Mesendoderm (in vitro differentiated cells): ENCODE results near the gene DYNLT2B.
"Not testable (repeated sequence)": the region's sequence is repeated elsewhere in the genome, so short reads cannot be mapped to it uniquely, and the experiment has no call there.

Source experiments
- DNase-seq: peaks from one replicate; pipeline ENCODE4 v3.0.0; 2013
- H2AK5ac ChIP-seq: 2 replicates; pipeline ENCODE4 v1.6.1; 2013; ENCODE audit warnings: low read length, inconsistent platforms
- H2BK120ac ChIP-seq: 2 replicates; pipeline ENCODE4 v1.6.1; 2013; ENCODE audit warnings: low read depth, mild to moderate bottlenecking, low read length, moderate library complexity, mixed read lengths
- H2BK15ac ChIP-seq: replicated peaks from 2 replicates; pipeline ENCODE4 v1.6.1; 2013; ENCODE audit warnings: low read depth, mild to moderate bottlenecking, moderate library complexity
- H2BK5ac ChIP-seq: 2 replicates; pipeline ENCODE4 v1.6.1; 2013; ENCODE audit warnings: low read length, inconsistent platforms
- H3K18ac ChIP-seq: 2 replicates; pipeline ENCODE4 v1.6.1; 2013; ENCODE audit warnings: mild to moderate bottlenecking, low read length, mixed read lengths
- H3K23ac ChIP-seq: one replicate; pipeline ENCODE4 v1.6.1; 2013; ENCODE audit warnings: low read length
- H3K27ac ChIP-seq: 2 replicates; pipeline ENCODE4 v1.5.1; 2013; ENCODE audit warnings: low read depth, mild to moderate bottlenecking, inconsistent platforms, low read length, moderate library complexity
- H3K27me3 ChIP-seq: 2 replicates; pipeline ENCODE4 v1.6.1; 2013; ENCODE audit warnings: low read length, control low read depth, mild to moderate bottlenecking, inconsistent platforms; ENCODE audit not compliant: insufficient read depth, poor library complexity
- H3K36me3 ChIP-seq: 2 replicates; pipeline ENCODE4 v1.6.1; 2013; ENCODE audit warnings: low read length, inconsistent platforms; ENCODE audit not compliant: control insufficient read depth, insufficient read depth
- H3K4ac ChIP-seq: one replicate; pipeline ENCODE4 v1.6.1; 2013; ENCODE audit warnings: low read depth, mild to moderate bottlenecking, low read length, moderate library complexity
- H3K4me1 ChIP-seq: 2 replicates; pipeline ENCODE4 v1.6.1; 2013; ENCODE audit warnings: low read depth, low read length, inconsistent platforms; ENCODE audit not compliant: control insufficient read depth
- H3K4me2 ChIP-seq: 2 replicates; pipeline ENCODE4 v1.6.1; 2013; ENCODE audit warnings: low read length
- H3K4me3 ChIP-seq: 2 replicates; pipeline ENCODE4 v1.5.1; 2013; ENCODE audit warnings: mild to moderate bottlenecking, low read length
- H3K56ac ChIP-seq: one replicate; pipeline ENCODE4 v1.6.1; 2013; ENCODE audit warnings: low read length
- H3K79me1 ChIP-seq: 2 replicates; pipeline ENCODE4 v1.6.1; 2013; ENCODE audit warnings: low read length, inconsistent platforms
- H3K79me2 ChIP-seq: 2 replicates; pipeline ENCODE4 v1.6.1; 2013; ENCODE audit warnings: mild to moderate bottlenecking, low read length; ENCODE audit not compliant: control insufficient read depth, insufficient read depth
- H3K9ac ChIP-seq: 2 replicates; pipeline ENCODE4 v1.6.1; 2013; ENCODE audit warnings: low read length, inconsistent platforms
- H4K5ac ChIP-seq: one replicate; pipeline ENCODE4 v1.6.1; 2013; ENCODE audit warnings: low read length
- H4K8ac ChIP-seq: one replicate; pipeline ENCODE4 v1.6.1; 2013; ENCODE audit warnings: low read depth, mild to moderate bottlenecking, control low read depth, low read length, moderate library complexity
- WGBS: extraction: QIAGEN DNeasy Blood & Tissue Kit; methylation state at CpG from one replicate; pipeline ENCODE4 v1.1.7; 2013; ENCODE audit warnings: low lambda C conversion rate, missing lambda C conversion rate; ENCODE audit not compliant: insufficient coverage; ENCODE audit errors: extremely low coverage; 5-methylcytosine and 5-hydroxymethylcytosine counted together

DYNLT2B gene

DNA sequence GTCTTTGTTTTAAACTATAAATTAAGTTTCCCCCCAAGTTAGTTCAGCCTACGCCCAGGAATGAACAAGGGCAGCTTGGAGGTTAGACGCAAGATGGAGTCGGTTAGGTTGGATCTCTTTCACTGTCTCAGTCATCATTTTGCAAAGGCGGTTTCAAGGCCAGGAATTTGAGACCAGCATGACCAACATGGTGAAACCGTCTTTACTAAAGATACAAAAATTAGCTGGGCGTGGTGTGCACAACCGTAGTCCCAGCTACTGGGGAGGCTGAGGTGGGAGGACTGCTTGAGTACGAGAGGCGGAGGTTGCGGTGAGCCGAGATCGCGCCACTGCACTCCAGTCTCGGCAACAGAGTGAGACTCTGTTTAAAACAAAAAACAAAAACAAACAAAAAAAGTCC lies 25.9 kb upstream of the DYNLT2B start:
- WGBS = no CpG with 5 or more reads among the region's 14 CpGs

GRCh38 chr3:196341137-196341536 lies 23.1 kb upstream of the DYNLT2B start:
- H3K18ac ChIP-seq = no peak overlapping the region
- no peaks in the 10 kb centered on the region for H3K79me2 ChIP-seq
- no peak for DNase-seq
- H2AK5ac ChIP-seq = no peak overlapping the region
- WGBS = no CpG with 5 or more reads among the region's 7 CpGs
- no peaks in the 10 kb centered on the region for H3K4me1 ChIP-seq
- H3K56ac ChIP-seq = no peak overlapping the region
- H3K4me2 ChIP-seq = no peak overlapping the region
- H3K4me3 ChIP-seq = no peak overlapping the region
- H2BK5ac ChIP-seq = no peak overlapping the region
- no peak overlapping the region for H4K8ac ChIP-seq
- H2BK15ac ChIP-seq = no peak overlapping the region
- H3K36me3 ChIP-seq = no peaks in the 10 kb centered on the region
- H2BK120ac ChIP-seq = no peak overlapping the region
- no peak overlapping the region for H3K4ac ChIP-seq
- no peak overlapping the region for H4K5ac ChIP-seq
- no peaks in the 10 kb centered on the region for H3K27me3 ChIP-seq
- no peak overlapping the region for H3K9ac ChIP-seq
- no peak overlapping the region for H3K23ac ChIP-seq
- no peaks in the 10 kb centered on the region for H3K79me1 ChIP-seq
- no peak overlapping the region for H3K27ac ChIP-seq

More for the DNA sequence above, 25.9 kb upstream of the DYNLT2B start:
- H4K5ac ChIP-seq, H3K4me1 ChIP-seq, H3K79me1 ChIP-seq, H3K79me2 ChIP-seq, H3K36me3 ChIP-seq, H4K8ac ChIP-seq, DNase-seq, H3K4me3 ChIP-seq, H3K4me2 ChIP-seq, H3K56ac ChIP-seq, H2BK120ac ChIP-seq, H3K23ac ChIP-seq, H3K27me3 ChIP-seq, H2AK5ac ChIP-seq, H2BK5ac ChIP-seq, H3K4ac ChIP-seq, H3K18ac ChIP-seq, H2BK15ac ChIP-seq, H3K27ac ChIP-seq, H3K9ac ChIP-seq: not testable (repeated sequence)

DNA sequence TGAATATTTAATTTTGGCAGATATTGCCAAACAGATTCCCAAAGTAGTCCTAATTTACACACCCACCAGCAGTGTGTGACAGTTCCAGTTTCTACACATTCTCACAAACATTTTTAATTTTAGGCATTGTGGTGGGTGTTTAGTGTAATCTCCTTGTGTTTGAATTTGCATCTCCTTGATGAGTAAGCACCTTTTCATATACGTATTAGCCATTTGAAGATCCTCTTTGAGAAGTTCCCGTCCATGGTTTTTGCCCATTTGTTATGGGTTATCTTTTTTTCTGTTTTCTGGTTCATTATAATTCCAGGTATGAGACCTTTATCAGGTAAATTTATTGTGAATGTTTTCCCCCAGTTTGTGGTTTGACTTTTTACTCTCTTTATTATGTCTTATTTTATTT lies 22.4 kb upstream of the DYNLT2B start:
- H3K56ac ChIP-seq = no peak overlapping the region
- no peaks in the 10 kb centered on the region for H3K27me3 ChIP-seq
- H3K4me1 ChIP-seq = no peaks in the 10 kb centered on the region
- no peak for DNase-seq
- no peak overlapping the region for H3K4me3 ChIP-seq
- no peaks in the 10 kb centered on the region for H3K79me2 ChIP-seq
- WGBS = no CpG with 5 or more reads among the region's 2 CpGs
- no peak overlapping the region for H3K27ac ChIP-seq
- H3K18ac ChIP-seq = no peak overlapping the region
- no peak overlapping the region for H3K4ac ChIP-seq
- H3K79me1 ChIP-seq = no peaks in the 10 kb centered on the region
- H2BK120ac ChIP-seq = no peak overlapping the region
- H2AK5ac ChIP-seq = no peak overlapping the region
- H2BK5ac ChIP-seq = no peak overlapping the region
- H3K23ac ChIP-seq = no peak overlapping the region
- no peak overlapping the region for H4K8ac ChIP-seq
- H3K36me3 ChIP-seq = no peaks in the 10 kb centered on the region
- no peak overlapping the region for H4K5ac ChIP-seq
- no peak overlapping the region for H2BK15ac ChIP-seq
- no peak overlapping the region for H3K9ac ChIP-seq
- H3K4me2 ChIP-seq = no peak overlapping the region

DNA sequence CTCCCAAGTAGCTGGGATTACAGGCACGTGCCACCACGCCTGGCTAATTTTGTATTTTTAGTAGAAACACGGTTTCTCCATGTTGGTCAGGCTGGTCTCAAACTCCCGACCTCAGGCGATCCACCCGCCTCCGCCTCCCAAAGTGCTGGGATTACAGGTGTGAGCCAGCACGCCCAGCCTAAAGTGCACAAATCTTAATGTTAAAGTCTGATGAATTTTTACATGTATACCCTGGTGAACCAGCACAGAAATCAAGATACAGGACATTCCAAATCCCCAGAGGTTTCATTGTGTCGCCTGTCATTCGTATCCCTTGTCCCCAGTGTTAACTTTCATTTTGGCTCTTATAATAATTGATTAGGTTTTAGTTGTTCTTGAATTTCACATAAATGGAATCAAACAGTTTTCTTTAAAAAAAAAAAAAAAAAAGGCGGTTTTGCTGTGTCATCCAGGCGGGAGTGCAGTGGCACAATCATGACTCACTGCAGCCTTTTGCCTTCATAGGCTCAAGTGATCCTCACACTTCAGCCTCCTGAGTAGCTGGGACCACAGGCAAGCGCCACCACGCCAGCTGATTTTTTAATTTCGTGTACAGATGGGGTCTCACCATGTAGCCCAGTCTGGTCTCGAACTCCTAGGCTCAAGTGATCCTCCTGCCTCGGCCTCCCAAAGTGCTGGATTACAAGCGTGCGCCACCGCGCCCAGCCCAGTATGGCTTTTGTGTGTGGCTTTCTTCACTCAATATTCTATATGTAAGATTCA lies 21.6 kb upstream of the DYNLT2B start:
- no peak overlapping the region for H3K18ac ChIP-seq
- no peaks in the 10 kb centered on the region for H3K79me1 ChIP-seq
- no peak overlapping the region for H4K5ac ChIP-seq
- no peak overlapping the region for H3K9ac ChIP-seq
- H2AK5ac ChIP-seq = no peak overlapping the region
- DNase-seq = peak; percentile 53
- H3K56ac ChIP-seq = no peak overlapping the region
- H3K36me3 ChIP-seq = no peaks in the 10 kb centered on the region
- H3K4me2 ChIP-seq = no peak overlapping the region
- no peak overlapping the region for H3K4ac ChIP-seq
- H4K8ac ChIP-seq = no peak overlapping the region
- no peak overlapping the region for H3K27ac ChIP-seq
- H3K4me1 ChIP-seq = no peaks in the 10 kb centered on the region
- WGBS = no CpG with 5 or more reads among the region's 21 CpGs
- H3K79me2 ChIP-seq = no peaks in the 10 kb centered on the region
- H2BK120ac ChIP-seq = no peak overlapping the region
- no peak overlapping the region for H3K23ac ChIP-seq
- no peak overlapping the region for H2BK15ac ChIP-seq
- no peak overlapping the region for H2BK5ac ChIP-seq
- no peak overlapping the region for H3K4me3 ChIP-seq
- H3K27me3 ChIP-seq = no peaks in the 10 kb centered on the region

DNA sequence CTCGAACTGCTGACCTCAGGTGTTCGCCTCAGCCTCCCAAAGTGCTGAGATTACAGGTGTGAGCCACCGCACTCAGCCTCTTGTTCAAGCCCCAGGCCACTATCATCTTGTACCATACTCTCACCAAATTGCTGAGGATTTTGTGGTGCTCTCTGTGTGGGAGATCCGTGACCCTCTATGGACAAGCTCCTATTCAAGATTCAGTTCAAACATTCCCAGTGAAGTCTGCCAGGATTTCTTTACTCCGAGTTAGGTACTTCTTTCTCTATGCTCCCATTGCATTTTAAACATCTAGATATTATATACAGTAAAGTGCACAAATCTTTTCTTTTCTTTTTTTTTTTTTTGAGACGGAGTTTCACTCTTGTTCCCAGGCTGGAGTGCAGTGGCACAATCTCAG lies 21.0 kb upstream of the DYNLT2B start:
- H3K23ac ChIP-seq = no peak overlapping the region
- no peak overlapping the region for H4K8ac ChIP-seq
- H3K18ac ChIP-seq = no peak overlapping the region
- no peak overlapping the region for H2AK5ac ChIP-seq
- no peak overlapping the region for H3K56ac ChIP-seq
- no peak overlapping the region for H3K4ac ChIP-seq
- no peak overlapping the region for H3K27ac ChIP-seq
- H3K79me2 ChIP-seq = no peaks in the 10 kb centered on the region
- DNase-seq = no peak
- H3K9ac ChIP-seq = no peak overlapping the region
- H3K4me3 ChIP-seq = no peak overlapping the region
- H3K79me1 ChIP-seq = no peaks in the 10 kb centered on the region
- no peaks in the 10 kb centered on the region for H3K4me1 ChIP-seq
- H3K27me3 ChIP-seq = no peaks in the 10 kb centered on the region
- H3K4me2 ChIP-seq = no peak overlapping the region
- H2BK5ac ChIP-seq = no peak overlapping the region
- H2BK15ac ChIP-seq = no peak overlapping the region
- H3K36me3 ChIP-seq = no peaks in the 10 kb centered on the region
- WGBS = no CpG with 5 or more reads among the region's 6 CpGs
- no peak overlapping the region for H4K5ac ChIP-seq
- no peak overlapping the region for H2BK120ac ChIP-seq
